Urinary bladder (tissue), 4 donors: ENCODE results near the gene ADRA1B. TPM values are rescaled to one million over a fixed set of nuclear protein-coding genes. Genes with fewer than 3 reads are reported as not detected.
"Not testable (repeated sequence)": the region's sequence is repeated elsewhere in the genome, so short reads cannot be mapped to it uniquely, and the experiment has no call there.

Experiments used
- DNase-seq: peaks from one replicate; pipeline ENCODE4 v3.0.0-alpha.2; 2015; ENCODE audit errors: extremely low spot score
- H3K27ac ChIP-seq: one replicate; pipeline ENCODE4 v1.5.1; 2013; ENCODE audit warnings: low read depth, mild to moderate bottlenecking, moderate library complexity
- H3K36me3 ChIP-seq: one replicate; pipeline ENCODE4 v1.6.1; 2013; ENCODE audit warnings: mild to moderate bottlenecking, moderate library complexity; ENCODE audit not compliant: insufficient read depth
- H3K4me1 ChIP-seq: one replicate; pipeline ENCODE4 v1.6.1; 2013; ENCODE audit warnings: mild to moderate bottlenecking, moderate library complexity; ENCODE audit not compliant: insufficient read depth
- H3K4me3 ChIP-seq: one replicate; pipeline ENCODE4 v1.5.1; 2013; ENCODE audit warnings: low read depth, low read length
- WGBS: extraction: QIAGEN DNeasy Blood & Tissue Kit; methylation state at CpG from one replicate; pipeline ENCODE4 v1.1.7; 2013; 5-methylcytosine and 5-hydroxymethylcytosine counted together
- polyA plus RNA-seq: library from polyadenylated mRNA; stranded (reverse); fragments of 200-250 nt; gene quantifications from one replicate; pipeline ENCODE4 v1.2.3, GENCODE V29; 2013
- total RNA-seq: library from RNA; depleted of rRNA; stranded (reverse); fragments of >200 nt; gene quantifications from one replicate; pipeline ENCODE4 v1.2.3, GENCODE V29; 2014
- donor health status: healthy with polysubstance abuse.
- donor health status: healthy.

Gene ADRA1B
- total and polyA plus RNA-seq, 2 donors: 0.29 to 0.63 TPM

DNA sequence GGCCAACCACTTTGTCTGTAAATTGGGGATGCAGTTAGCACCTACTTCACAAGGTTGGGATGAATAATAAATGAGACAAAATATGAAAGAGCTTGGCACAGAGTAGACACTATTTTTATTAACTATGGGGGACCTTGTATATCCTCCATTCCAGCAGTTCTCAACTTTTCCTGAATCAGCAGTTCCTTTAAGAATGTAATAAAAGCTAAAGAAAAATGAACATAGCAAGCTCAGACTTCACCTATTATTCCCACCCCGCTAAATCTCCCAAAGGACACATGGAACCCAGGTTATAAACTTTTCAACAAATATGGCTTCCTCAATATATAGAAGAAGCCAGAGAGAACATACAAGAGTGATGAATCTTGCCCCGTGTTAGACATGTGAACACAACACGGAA lies 60.6 kb downstream of the ADRA1B start:
- DNase-seq: no peak
- WGBS: 95% methylated on average over 3 of the region's 3 CpGs
- no peak overlapping the region for H3K4me3 ChIP-seq
- no peaks in the 10 kb centered on the region for H3K4me1 ChIP-seq
- no peaks in the 10 kb centered on the region for H3K36me3 ChIP-seq
- no peak overlapping the region for H3K27ac ChIP-seq

DNA sequence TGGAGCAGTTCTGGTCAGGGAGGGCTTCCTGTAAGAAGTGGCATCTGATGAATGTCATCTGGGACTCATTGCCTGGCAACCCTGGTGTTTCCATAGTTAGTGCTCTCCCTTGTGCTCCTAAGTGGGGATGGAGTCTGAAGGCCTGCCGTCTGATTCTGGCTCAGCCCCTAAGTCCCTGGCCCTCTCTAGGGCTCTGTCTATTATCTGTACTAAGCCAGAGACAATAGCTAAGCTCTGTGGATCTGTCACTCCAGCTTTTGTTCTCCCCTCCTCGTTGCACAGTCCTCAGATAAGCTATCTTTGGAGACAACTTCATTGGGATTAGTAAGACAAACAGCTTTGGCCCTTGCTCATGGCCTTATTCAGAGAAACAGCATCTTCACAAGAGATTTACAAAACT lies 62.1 kb downstream of the ADRA1B start:
- no peak for DNase-seq
- 12% methylated on average over 2 of the region's 2 CpGs for WGBS
- no peak overlapping the region for H3K27ac ChIP-seq
- H3K4me3 ChIP-seq: no peak overlapping the region
- H3K4me1 ChIP-seq: no peaks in the 10 kb centered on the region
- no peaks in the 10 kb centered on the region for H3K36me3 ChIP-seq

DNA sequence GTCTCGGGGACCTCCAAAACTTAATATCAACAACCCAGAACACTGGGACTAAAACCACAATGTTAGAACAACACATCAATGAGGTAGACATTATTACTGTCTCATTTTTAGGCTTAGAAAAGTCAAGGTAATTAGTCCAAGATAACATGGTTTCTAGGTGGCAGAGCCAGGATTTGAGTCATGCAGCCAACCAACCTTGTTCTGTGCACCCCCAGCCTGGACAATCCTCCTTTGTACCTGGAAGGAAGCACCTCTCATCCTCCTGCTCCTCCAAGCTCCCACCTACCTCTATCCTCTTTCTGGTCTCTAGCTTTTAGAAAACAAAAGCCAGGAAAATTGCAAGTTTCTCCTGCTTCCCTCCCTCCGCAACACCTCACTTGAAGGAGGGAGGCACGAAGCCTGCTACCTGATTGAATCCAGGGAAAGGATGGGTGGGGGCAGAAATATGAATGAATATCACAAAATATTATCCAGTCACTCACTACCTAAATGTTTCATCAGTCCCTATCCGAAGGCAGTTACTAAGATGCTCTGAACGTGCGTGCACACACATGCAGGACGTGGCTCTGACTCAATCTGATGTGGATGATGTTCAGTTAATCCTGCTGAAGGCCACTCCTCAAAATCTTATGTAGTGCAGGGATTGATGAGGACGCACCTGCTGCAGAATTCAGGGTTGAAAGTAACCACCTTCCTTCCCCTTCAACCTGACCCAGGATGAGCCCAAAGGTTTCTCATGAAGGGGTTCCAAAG lies 66.3 kb downstream of the ADRA1B start:
- Histone ChIP-seq H3K27ac (no peak overlapping the region), H3K4me3 (no peak overlapping the region), H3K4me1 (no peaks in the 10 kb centered on the region), H3K36me3 (no peaks in the 10 kb centered on the region)
- WGBS: 85% methylated on average over 8 of the region's 8 CpGs
- no peak for DNase-seq

DNA sequence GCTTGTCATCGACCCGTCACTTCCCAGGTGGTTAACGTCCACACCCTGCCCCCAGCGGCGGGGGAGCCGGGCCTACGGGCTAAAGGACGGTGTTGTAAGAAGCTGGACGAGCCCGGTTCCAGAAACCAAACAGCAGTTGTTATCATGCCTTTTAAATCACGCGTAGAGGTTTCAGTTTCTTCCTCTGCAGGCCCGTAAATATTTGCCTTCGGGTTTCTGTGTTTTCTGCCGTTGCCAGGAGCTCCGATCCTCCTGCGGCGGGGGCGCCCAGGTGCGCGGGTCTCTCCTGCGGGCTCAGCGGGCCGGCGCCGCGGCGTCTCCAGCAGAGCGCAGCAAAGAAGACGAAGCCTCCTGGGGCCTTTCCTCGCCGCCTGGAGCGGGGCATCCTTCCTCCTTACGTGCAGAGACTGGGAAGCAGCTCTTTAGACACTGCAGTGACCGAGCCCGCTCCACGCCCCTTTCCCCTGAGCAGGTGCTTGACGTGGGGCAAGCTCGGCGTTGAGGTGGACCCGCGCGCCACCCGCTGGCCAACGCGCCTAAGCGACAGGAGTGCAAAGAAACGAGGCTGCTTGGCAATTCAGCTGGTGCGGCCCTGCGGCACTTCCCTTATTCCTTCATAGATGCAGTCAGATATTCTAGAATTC lies 70.9 kb downstream of the ADRA1B start:
- Histone ChIP-seq H3K4me1 (no peaks in the 10 kb centered on the region), H3K4me3 (peak overlapping the region; percentile 29), H3K36me3 (no peaks in the 10 kb centered on the region), H3K27ac (no peak overlapping the region)
- 1% methylated on average over 50 of the region's 50 CpGs for WGBS
- no peak for DNase-seq

DNA sequence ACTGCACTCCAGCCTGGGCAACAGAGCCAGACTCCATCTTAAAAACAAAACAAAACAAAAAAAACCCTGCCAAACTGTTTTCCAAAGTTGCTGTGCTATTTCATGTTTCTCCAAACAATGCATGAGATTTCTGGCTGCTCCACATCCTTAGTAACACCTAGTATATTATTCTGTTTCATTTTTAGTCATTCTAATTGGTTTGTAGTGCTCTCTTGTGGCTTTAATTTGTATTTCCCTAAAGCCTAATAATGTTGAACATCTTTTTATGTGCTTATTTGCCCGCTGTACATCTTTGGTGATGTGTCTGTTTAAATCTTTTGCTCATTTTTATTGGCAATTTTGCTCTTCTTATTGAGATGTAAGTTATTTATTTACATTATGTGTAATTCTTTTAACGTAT lies 74.2 kb downstream of the ADRA1B start:
- no peak for DNase-seq
- H3K4me3 ChIP-seq: no peak overlapping the region
- no peaks in the 10 kb centered on the region for H3K4me1 ChIP-seq
- H3K27ac ChIP-seq: no peak overlapping the region
- WGBS: 75% methylated on average over 2 of the region's 2 CpGs
- no peaks in the 10 kb centered on the region for H3K36me3 ChIP-seq

DNA sequence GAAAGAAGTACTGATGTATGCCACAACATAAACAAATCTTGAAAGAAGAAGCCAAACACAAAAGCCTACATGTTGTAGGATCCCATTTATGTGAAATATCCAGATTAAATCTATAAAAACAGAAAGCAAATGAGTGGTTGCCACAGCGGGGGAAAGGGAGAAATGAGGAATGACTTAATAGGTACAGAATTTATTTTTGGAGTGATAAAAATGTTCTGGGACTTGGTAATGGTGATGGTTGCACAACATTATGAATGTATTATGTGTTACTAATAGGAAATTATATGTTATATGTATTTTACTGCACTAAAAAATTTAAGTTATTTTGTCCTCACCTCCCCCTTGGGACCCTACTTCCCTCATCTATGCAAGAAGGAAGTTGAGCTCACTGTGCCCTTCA lies 76.3 kb downstream of the ADRA1B start:
- no peak overlapping the region for H3K27ac ChIP-seq
- H3K4me3 ChIP-seq: no peak overlapping the region
- no peaks in the 10 kb centered on the region for H3K36me3 ChIP-seq
- WGBS: 96% methylated on average over 1 of the region's 1 CpG
- no peaks in the 10 kb centered on the region for H3K4me1 ChIP-seq
- no peak for DNase-seq

DNA sequence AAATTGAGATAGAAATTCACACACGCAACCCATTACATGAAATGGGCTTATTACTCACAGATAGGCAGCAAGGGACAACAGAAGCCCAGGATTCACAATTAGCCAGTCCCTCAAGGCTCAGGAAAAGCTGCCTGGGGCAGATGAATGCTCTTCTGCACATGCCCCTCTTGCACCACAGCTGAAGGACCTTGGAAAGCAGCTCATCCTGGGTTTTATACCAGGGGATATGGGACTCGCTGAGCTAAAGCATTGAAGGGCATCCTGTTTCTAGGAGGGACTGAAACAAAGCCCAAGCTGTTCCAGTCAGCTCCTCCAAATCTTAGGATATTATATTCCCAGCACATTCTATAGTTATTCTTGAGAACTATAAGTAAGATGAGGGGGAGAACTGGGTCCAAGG lies 76.9 kb downstream of the ADRA1B start:
- Histone ChIP-seq H3K36me3 (no peaks in the 10 kb centered on the region), H3K27ac (no peak overlapping the region), H3K4me1 (no peaks in the 10 kb centered on the region), H3K4me3 (no peak overlapping the region)
- no peak for DNase-seq
- 94% methylated on average over 2 of the region's 2 CpGs for WGBS

DNA sequence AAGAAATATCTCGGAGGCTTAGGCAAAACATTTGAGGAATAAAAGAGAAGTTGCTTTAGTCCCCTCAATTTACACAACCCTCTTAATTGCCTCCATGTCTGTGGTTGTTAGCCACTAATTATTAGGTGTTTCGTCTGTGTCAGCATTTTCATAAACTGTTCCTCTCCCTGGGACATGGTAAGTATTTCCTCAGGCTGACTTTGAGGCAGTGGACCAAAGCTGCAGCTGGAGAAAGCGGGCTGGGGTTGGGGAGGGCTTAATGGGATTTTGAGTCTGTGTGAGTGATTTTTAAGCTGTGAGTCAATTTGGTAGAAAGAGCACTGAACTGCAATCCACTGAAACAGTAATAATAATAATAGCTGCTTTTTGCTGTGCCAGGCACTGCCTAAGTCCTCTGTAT lies 79.6 kb downstream of the ADRA1B start:
- H3K27ac ChIP-seq: no peak overlapping the region
- H3K36me3 ChIP-seq: no peaks in the 10 kb centered on the region
- WGBS: 73% methylated on average over 3 of the region's 3 CpGs
- no peaks in the 10 kb centered on the region for H3K4me1 ChIP-seq
- no peak overlapping the region for H3K4me3 ChIP-seq
- DNase-seq: no peak

DNA sequence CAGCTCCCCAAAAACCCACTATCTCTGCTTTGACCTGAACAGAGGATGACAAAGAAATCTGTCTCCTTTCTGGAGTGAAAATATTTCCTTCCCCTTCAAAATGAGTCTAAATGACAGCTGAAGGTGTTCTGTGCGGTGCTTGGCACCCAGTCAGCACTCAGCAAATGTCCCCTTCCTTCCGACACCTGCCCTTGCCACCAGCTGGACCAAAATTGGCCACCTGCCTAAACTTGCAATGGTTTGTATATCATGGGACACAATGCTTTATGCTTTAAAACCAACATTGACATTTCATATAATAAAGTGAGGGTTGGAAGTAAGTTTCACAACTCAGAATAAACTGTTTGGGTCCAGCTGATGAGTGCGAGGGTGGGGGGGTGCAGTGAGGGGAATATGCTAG lies 85.2 kb downstream of the ADRA1B start:
- Histone ChIP-seq H3K27ac (no peak overlapping the region), H3K36me3 (no peaks in the 10 kb centered on the region), H3K4me3 (no peak overlapping the region), H3K4me1 (no peaks in the 10 kb centered on the region)
- 51% methylated on average over 3 of the region's 3 CpGs for WGBS
- no peak for DNase-seq

DNA sequence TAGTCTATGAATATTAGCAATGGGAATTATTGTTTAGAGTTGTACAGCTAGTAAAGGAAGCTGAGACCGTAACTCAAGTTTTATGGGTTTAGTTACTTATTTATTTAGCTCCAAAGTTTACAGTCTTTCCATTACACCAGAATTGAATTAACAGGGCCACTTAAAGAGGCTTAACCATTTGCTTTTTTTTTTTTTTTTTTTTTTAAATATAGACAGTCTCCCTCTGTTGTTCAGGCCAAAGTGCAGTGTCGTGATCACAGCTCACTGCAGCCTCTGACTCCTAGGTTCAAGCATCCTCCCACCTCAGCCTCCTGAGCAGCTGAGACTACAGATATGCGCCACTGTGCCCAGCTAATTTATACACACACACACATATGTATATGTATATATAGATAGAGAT lies 91.2 kb downstream of the ADRA1B start:
- Histone ChIP-seq H3K4me1 (no peaks in the 10 kb centered on the region), H3K4me3 (no peak overlapping the region), H3K27ac (no peak overlapping the region), H3K36me3 (no peaks in the 10 kb centered on the region)
- WGBS: 82% methylated on average over 3 of the region's 3 CpGs
- no peak for DNase-seq

DNA sequence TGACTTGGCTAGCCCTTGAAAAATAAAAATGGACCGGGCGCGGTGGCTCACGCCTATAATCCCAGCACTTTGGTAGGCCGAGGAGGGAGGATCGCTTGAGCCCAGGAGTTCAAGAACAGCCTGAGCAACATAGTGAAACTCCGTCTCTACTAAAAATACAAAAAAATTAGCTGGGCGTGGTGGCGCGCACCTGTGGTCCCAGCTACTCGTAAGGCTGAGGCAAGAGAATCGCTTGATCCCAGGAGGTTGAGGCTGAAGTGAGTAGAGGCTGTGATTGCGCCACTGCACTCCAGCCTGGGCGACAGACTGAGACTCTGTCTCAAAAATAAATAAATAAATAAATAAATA lies 92.2 kb downstream of the ADRA1B start:
- not testable (repeated sequence) for DNase-seq, H3K27ac ChIP-seq, H3K36me3 ChIP-seq, H3K4me3 ChIP-seq, H3K4me1 ChIP-seq
- WGBS: 84% methylated on average over 14 of the region's 14 CpGs

DNA sequence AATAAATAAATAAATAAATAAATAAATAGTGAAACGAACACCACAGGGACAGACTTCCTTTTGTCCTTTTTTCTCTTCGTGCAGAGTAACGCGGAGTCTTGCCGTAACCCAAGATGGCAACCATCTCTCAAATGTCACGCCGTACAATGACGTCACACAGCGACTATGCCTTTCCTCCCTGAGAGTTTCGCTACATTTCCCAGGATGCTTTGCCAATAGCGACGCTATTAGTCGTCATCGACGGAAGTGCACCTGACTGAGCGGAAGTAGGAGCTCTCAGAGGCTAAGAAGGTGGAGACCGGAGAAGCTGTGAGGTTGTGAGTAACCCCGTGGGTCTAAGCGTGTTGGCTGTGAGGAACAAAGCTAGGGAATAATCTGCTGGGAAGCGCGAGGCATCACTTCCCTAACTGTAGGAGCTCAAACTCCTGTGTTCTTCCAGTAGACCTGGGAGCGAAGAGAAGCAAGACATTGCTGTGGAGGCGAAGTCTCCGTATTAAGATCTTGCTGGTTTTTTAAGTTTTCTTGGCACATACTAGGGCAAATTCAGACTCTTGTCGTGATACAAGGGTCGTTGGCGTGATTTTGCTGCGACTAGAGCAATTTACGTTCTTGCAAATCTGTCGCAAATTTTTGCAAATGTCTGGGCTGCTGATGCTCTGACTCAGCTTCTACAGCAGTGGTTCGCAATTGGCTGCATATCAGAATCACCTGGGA lies 92.8 kb downstream of the ADRA1B start, which contains the start of gene TTC1:
Gene TTC1, plus strand, starts transcription at position 263 of the 714 bp plus-strand sequence. CDS start 1,390 bp downstream, outside the sequence.
- Histone ChIP-seq H3K4me1 (no peaks in the 10 kb centered on the region), H3K27ac (no peak within 1 kb of the TSS), H3K36me3 (no peaks in the 10 kb centered on the region), H3K4me3 (peak within 1 kb of the TSS; percentile 58)
- under 1% methylated on average over 31 of the region's 31 CpGs for WGBS
- DNase-seq: peak; percentile 99

DNA sequence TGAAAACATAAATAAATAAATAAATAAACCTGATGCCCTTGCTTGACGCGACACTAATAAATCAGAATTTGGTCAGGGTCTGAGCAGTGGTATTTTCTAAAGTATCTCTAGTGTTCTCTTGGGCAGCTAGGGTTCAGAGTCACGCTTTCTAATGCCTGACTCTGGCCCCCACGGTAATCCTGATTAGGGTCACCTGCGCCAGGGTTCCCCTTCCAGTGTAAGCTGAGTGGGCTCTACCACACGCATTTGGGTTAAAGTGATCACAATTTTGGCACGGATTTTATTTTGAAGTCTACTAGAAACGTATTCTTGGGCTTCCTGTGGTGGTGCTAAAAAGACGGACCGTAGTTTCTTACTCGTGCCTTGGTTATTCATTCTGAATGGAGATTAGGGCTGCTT lies 93.3 kb downstream of the ADRA1B start:
- H3K4me3 ChIP-seq: peak overlapping the region; percentile 58
- 4% methylated on average over 11 of the region's 11 CpGs for WGBS
- H3K27ac ChIP-seq: no peak overlapping the region
- no peaks in the 10 kb centered on the region for H3K4me1 ChIP-seq
- DNase-seq: no peak
- no peaks in the 10 kb centered on the region for H3K36me3 ChIP-seq

DNA sequence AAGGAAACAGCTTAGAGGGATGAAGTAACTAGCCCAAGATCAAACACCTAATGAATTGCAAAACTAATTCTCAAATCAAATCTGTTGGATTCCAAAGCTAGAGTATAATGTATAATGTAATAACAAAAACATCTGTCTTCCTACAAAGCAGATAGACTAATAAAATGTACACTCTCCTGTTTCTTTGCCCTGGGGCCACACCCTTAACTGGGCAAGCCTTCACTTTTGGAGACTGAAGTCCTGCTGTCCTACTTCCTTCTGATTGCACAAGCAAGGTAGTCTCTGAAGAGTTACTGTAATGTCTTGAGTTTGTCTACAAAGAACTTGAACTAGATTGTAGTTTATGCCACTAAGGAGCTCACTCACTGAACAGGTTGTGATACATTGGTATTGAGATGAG lies 95.2 kb downstream of the ADRA1B start:
- Histone ChIP-seq H3K4me3 (no peak overlapping the region), H3K27ac (no peak overlapping the region), H3K4me1 (no peaks in the 10 kb centered on the region), H3K36me3 (peaks cover 2% of the 10 kb centered on the region)
- no peak for DNase-seq
